ENCODE measurements around the gene CSF3.
A peak's percentile ranks its signal among the peaks of the same experiment; 100 is the strongest.

Gene CSF3

DNA sequence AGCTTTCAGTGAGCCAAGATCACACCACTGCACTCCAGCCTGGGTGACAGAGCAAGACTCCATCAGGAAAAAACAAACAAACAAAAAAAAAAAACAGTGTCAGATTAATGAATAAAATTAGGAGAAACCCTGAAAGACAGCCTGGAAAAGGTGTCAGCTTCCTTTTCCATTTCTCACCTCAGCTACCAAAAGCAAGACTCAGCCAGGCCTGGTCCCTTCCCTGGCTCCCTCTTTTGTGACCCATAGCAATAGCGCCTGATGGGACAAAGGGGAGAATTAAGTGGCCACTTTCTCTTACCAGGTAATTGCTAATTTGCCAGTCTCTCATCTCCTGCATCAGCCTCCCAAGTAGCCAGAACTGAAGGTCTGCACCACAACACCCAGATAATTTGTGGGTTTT is 43.6 kb downstream of the CSF3 start:
- TF ChIP-seq POLR2A (IDR thresholded peaks at IDR 0.05; ENCODE audit: low read depth, low read length) (no peak), TAF1 (IDR thresholded peaks at IDR 0.05; ENCODE audit: borderline replicate concordance, low read depth, low read length) (no peak), POLR2AphosphoS5 (IDR thresholded peaks at IDR 0.05; ENCODE audit: low read depth, low read length) (no peak)
- no peak for DNase-seq (ENCODE audit: insufficient read length)
- no peak for FAIRE-seq

DNA sequence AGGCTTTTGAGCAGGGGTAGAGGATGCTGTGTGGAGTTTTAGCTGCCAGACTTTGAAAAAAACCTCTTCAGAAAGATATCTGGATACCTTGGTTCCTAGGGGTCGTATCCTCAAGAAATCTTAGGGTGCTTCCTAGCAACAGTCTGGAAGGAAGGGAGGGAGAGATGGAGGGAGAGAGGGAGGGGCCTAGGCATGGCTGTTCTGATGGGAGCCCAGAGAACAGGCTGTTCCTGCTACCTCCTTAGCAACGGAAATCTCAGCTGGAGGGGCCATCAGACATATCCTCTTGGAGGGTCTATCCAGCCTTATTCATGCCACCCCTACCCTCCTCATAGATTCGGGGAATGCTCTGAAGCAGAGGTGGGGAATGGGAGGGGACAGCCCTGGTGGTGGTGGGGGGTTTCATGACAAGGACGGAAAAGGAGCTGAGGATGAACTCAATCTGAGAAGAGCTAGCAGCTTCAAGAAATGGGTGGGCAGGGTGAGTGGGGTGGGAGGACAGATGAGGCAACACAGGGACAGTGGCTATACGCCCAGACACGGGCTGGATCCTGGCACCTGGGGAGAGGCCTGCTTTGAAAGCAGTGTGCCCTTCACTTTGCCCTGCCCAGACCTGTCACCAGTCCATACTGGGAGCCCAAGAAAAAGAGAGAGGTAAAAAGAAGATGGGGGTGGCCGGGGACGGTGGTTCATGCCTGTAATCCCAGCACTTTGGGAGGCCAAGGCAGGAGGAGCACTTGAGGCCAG is 44.7 kb downstream of the CSF3 start:
- DNase-seq (ENCODE audit: insufficient read length) = no peak
- TF ChIP-seq TAF1 (IDR thresholded peaks at IDR 0.05; ENCODE audit: borderline replicate concordance, low read depth, low read length) = no peak
- TF ChIP-seq POLR2A (IDR thresholded peaks at IDR 0.05; ENCODE audit: low read depth, low read length) = no peak
- TF ChIP-seq POLR2AphosphoS5 (IDR thresholded peaks at IDR 0.05; ENCODE audit: low read depth, low read length) = no peak

DNA sequence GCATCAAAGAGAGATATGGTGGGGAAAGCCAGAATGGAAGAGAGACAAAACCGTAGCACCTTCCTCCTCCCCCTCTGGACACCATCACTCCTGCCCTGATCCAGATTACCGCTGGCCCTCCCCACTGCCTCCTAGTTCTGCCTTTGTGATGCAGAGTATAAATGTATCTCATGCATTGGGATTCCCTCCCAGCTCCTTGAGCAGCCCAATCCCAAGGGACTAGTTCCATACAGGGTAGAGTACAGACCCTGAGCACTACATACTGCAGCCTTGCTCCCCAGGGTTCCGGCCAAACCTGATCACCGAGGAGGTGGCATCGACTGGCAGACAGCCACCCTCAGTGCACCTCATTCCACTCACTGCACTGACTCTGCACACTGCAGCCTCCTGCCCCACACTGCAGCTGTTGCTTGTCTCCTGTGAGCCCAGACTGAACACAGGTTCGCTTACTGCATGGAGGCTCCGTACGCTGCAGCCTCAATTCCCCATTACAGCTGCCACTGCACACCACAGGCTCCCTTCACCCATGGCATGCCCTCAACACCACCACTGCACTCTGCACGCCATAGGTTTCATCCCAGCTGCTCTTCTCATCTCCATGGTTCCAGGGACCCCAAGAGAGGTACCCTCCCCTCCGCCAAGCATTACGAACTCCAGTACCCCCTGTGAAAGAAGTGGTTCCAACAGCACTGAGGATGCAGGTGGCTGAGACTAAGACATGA is 45.8 kb downstream of the CSF3 start:
- DNase-seq (ENCODE audit: insufficient read length) = no peak
- no peak for TF ChIP-seq POLR2AphosphoS5 (IDR thresholded peaks at IDR 0.05; ENCODE audit: low read depth, low read length)
- no peak for TF ChIP-seq TAF1 (IDR thresholded peaks at IDR 0.05; ENCODE audit: borderline replicate concordance, low read depth, low read length)
- no peak for TF ChIP-seq POLR2A (IDR thresholded peaks at IDR 0.05; ENCODE audit: low read depth, low read length)
- no peak for FAIRE-seq

More for the DNA sequence above, 44.7 kb downstream of the CSF3 start:
- FAIRE-seq = no peak

DNA sequence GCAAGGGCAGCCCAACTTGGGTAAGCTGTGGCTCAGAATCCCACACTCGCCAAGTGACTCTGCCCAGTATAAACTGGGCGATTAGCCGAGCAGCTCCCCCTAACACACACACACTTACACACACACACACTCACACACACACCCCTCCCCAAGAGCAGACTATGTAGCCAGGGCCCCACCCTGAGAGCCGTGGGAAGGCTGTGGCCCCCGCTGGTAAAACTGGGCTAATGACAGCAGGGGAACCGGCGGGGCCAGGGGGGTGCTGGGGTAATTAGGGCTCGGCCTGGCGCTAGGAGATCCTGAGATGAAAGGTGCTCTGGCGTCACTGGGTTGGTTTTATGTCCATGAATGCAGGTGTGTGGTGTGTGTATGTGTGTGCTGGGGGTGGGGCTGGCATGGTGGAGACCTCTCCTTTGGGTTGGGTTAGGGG is 46.4 kb downstream of the CSF3 start:
- no peak for DNase-seq (ENCODE audit: insufficient read length)
- FAIRE-seq = no peak
- TF ChIP-seq POLR2AphosphoS5 (IDR thresholded peaks at IDR 0.05; ENCODE audit: low read depth, low read length) = no peak
- TF ChIP-seq POLR2A (IDR thresholded peaks at IDR 0.05; ENCODE audit: low read depth, low read length) = no peak
- no peak for TF ChIP-seq TAF1 (IDR thresholded peaks at IDR 0.05; ENCODE audit: borderline replicate concordance, low read depth, low read length)

DNA sequence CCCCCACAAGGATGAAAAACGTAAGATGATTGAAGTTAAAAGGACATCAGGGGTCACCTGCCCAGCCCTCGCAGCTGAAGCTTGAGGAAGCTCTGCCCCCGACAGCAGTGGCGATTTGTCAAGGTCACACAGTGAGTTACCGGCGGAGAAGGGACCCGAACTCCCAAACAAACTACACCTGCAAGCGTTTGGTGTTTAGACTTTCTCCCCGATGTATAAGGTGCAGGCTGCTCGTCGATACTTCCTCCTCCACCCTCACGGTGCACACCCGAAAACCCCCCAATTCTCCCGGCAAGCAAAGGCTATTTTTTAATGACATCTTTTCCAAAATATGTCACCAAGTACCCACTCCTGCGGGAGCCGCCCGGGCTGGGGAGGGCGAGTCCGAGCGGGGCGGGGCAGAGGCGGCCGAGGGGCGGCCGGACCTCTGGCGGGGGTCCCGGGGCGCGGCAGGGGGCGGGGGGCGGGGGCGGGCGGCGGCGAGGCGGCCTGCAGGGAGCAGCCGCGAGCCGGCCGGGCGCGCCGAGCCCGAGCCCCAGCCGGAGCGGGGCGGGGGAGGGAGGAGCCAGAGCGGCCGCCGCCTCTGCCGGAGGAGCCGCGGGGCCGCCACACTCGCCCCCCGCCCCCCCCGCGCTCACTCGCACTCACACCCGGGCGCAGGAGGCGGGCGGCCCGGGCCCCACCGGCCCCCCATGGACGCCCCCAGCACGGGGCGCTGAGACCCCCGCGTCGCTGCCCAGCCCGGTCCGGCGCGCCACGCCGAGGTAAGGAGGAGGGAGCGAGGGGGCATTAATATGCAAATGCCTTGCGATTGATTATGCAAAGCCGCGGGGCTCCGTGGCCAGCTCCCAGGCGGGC is 47.3 kb downstream of the CSF3 start, which contains the start of gene THRA:
Gene THRA (plus strand): TSS at position 637 of the 858 bp plus-strand sequence. CDS start 11,524 bp downstream, outside the sequence.
- DNase-seq (ENCODE audit: insufficient read length) = peak; percentile 84
- TF ChIP-seq POLR2AphosphoS5 (IDR thresholded peaks at IDR 0.05; ENCODE audit: low read depth, low read length) (no peak), TAF1 (IDR thresholded peaks at IDR 0.05; ENCODE audit: borderline replicate concordance, low read depth, low read length) (no peak), POLR2A (IDR thresholded peaks at IDR 0.05; ENCODE audit: low read depth, low read length) (no peak)
- peak; percentile 38 for FAIRE-seq

DNA sequence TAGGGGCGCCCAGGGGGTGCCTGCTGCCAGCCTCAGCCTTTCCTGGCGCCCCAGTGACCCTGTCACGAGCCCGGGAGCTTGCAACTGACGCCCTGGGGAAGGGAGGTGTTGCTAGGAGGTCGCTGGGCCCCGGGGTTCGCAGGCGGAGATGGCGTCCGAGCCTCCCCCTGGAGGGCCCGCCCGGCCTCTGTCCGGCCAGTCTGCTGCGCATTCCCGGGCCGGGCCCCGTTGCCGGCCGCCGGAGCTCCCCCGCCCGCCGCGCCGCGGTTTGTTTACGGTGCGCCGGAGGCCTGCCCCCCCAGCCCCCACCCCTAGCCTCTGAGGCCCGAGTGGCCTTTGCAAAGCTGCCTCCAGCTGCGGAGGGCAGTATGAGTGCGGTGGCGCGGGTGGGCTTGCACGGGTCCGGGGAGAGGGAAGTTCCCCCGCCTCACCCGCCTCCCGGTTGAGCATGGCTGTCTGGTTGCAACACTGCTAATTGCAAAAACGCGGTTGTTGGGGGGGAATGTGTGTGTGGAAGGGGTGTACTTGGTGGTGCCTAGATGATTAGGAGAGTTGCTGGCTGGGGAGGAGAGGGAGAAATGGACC is 48.0 kb downstream of the CSF3 start:
- DNase-seq (ENCODE audit: insufficient read length) = no peak
- TF ChIP-seq TAF1 (IDR thresholded peaks at IDR 0.05; ENCODE audit: borderline replicate concordance, low read depth, low read length) = no peak
- TF ChIP-seq POLR2AphosphoS5 (IDR thresholded peaks at IDR 0.05; ENCODE audit: low read depth, low read length) = no peak
- TF ChIP-seq POLR2A (IDR thresholded peaks at IDR 0.05; ENCODE audit: low read depth, low read length) = no peak
- peak; percentile 38 for FAIRE-seq

DNA sequence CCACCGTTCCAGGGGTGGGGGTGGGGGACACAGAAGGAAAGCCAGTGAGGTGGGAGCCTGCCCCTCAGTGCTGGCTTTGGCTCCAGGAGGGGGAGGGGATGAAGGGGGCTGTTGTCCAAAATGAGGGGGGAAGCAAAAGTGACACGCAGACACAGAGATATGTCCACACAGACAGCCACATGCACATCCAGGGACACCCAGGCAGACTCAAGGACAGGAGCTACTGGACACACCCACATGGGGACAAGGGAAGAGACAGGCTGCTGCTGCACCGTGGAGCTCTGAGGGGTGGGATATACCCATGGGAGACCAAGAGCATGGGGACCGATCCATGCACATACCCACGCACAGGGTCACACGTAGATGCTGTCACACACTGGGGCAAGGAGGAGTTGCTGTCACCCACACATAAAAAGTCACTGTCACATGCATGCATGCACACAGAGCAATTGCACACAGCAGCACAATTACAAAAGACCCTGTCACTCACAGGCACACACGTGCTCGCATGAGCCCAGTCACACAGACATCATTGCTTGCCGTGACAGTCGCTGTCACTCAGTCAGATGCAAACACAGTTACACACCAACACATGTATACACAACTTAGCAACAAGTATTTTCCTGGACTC is 48.8 kb downstream of the CSF3 start:
- FAIRE-seq (no peak), DNase-seq (ENCODE audit: insufficient read length) (no peak)
- TF ChIP-seq POLR2AphosphoS5 (IDR thresholded peaks at IDR 0.05; ENCODE audit: low read depth, low read length) = no peak
- no peak for TF ChIP-seq TAF1 (IDR thresholded peaks at IDR 0.05; ENCODE audit: borderline replicate concordance, low read depth, low read length)
- TF ChIP-seq POLR2A (IDR thresholded peaks at IDR 0.05; ENCODE audit: low read depth, low read length) = no peak

DNA sequence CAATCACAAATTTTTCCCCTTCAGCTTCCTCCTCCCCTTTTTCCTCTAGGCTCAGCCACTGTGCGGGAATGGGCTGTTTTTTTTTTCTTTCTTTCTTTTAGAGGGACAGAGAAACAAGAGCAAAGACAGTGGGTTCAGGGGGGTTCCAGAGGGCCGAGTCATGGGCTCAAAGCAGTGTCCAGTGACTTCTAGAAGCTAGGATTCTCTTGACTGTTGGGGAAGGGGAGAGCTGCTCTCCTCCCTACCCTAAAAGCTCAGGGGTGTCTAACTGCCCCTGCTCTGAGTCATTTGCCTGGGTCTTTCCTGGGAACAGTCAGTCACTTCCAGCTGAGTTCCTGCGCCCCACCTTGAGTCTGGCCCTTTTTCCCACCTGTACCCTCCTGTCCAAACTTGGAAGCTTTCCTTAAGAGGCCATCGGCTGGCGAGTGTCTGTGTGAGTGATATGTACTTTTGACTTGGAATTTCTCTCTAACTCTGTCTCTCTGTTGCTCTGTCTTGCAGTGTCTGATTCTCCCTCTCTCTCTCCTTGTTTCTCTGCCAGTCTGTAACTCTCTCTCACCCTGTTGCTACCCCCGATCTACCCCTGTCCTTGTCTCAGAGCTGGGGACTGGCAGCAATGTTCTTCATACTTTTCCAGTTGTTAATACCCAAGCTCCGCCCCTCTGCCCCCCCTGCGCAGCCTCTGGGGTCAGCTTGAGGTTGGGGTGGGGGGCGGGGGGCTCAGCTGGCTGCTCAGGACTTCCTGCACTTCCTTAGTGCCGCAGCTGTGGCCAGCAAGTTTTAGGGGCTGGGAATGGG is 49.9 kb downstream of the CSF3 start:
- FAIRE-seq (no peak), DNase-seq (ENCODE audit: insufficient read length) (no peak)
- TF ChIP-seq TAF1 (IDR thresholded peaks at IDR 0.05; ENCODE audit: borderline replicate concordance, low read depth, low read length) (no peak), POLR2A (IDR thresholded peaks at IDR 0.05; ENCODE audit: low read depth, low read length) (no peak), POLR2AphosphoS5 (IDR thresholded peaks at IDR 0.05; ENCODE audit: low read depth, low read length) (no peak)

DNA sequence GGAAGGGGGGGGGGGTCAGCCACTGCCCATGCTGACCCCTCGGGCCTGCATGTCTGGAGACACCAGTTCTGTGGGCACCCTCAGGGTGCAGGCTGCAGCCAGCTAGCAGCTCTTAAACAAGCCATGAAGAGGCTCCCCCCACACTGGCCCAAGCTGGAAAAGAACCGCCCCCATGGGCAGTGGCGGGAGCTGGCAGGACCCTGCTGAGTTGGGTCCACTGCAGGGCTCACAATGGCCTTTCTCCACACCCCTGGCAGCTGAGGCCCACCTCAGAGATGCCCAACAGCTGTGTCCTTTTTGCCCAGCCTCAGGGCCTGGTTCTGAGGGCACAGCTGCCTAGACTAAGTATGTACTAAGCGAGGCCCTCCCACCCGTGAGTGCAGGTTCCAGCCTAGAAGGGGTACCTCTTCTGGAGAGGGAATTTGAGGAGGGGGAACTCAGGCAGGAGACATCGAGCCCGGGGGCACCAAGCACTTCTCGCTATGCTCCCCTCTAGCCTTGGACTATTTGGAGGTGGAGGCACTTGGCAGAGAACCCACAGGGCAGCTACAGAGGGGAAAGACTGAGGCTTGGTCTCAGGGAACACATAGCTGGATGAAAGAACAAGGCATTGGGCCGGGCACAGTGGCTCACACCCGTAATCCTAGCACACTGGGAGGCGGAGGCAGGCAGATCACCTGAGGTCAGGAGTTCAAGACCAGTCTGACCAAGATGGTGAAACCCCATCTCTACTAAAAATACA is 50.7 kb downstream of the CSF3 start:
- no peak for TF ChIP-seq TAF1 (IDR thresholded peaks at IDR 0.05; ENCODE audit: borderline replicate concordance, low read depth, low read length)
- no peak for TF ChIP-seq POLR2A (IDR thresholded peaks at IDR 0.05; ENCODE audit: low read depth, low read length)
- TF ChIP-seq POLR2AphosphoS5 (IDR thresholded peaks at IDR 0.05; ENCODE audit: low read depth, low read length) = no peak
- FAIRE-seq (no peak), DNase-seq (ENCODE audit: insufficient read length) (no peak)
